Uterus (tissue), 4 donors: ENCODE data around the gene NEMP2. TPM values are rescaled to one million over a fixed set of nuclear protein-coding genes. Genes with fewer than 3 reads are reported as not detected.
"Not testable (repeated sequence)": the region's sequence is repeated elsewhere in the genome, so short reads cannot be mapped to it uniquely, and the experiment has no call there.

Source experiments
- DNase-seq, 2 donors: peaks; one replicate each; pipeline ENCODE4 v3.0.0-alpha.2; 2019 to 2020
- H3K27ac ChIP-seq, 2 donors: fragments of 200-600 bp; sonication (generic); 1 replicate in 1 of 2; 2 replicates in 1 of 2; pipeline ENCODE4 v1.5.1; 2016 to 2018
- H3K27me3 ChIP-seq, 2 donors: fragments of 200-600 bp; sonication (generic); one replicate each; pipeline ENCODE4 v1.5.1; 2018 to 2019; ENCODE audit warnings: control low read depth in 1 of 2
- H3K36me3 ChIP-seq, 2 donors: fragments of 200-600 bp; sonication (generic); one replicate each; pipeline ENCODE4 v1.5.1; 2019; ENCODE audit warnings: control low read depth in 1 of 2
- H3K4me1 ChIP-seq, 2 donors: fragments of 200-600 bp; sonication (generic); one replicate each; pipeline ENCODE4 v1.5.1; 2018 to 2019; ENCODE audit warnings: control low read depth in 1 of 2
- H3K4me3 ChIP-seq, 2 donors: fragments of 200-600 bp; sonication (generic); 1 replicate in 1 of 2; 2 replicates in 1 of 2; pipeline ENCODE4 v1.5.1; 2018 to 2019; ENCODE audit warnings: mild to moderate bottlenecking in 1 of 2
- H3K9me3 ChIP-seq, 2 donors: fragments of 200-600 bp; sonication (generic); one replicate each; pipeline ENCODE4 v1.5.1; 2019; ENCODE audit warnings: control low read depth in 1 of 2
- POLR2A ChIP-seq, 2 donors: fragments of 450-650 bp; IDR thresholded peaks; one replicate each; pipeline ENCODE4 v1.6.1; 2016; ENCODE audit warnings: antibody characterized with exemption in 2 of 2, mild to moderate bottlenecking in 1 of 2, moderate library complexity in 1 of 2
- intact Hi-C: fragments of 100-400 bp; cut with DNase I; formaldehyde crosslinking; loops from one replicate; pipeline ENCODE4 v1.15.1; 2023; ENCODE audit warnings: low total_unique reads
- total RNA-seq, 4 donors: library from RNA; depleted of rRNA in 3 of 4; stranded (reverse); fragments of >200 nt in 3 of 4; gene quantifications; one replicate each; pipeline versions ENCODE4 v1.1.0 to v1.2.4, GENCODE V29; 2014 to 2023
- TF ChIP-seq, protein P1 (sequence below), 4 experiments: fragments of 200-600 bp in 2 of 4; fragments of 450-650 bp in 2 of 4; sonication (generic) in 2 of 4; IDR thresholded peaks; one replicate each; pipeline ENCODE4 v1.5.1; 2016 to 2019; ENCODE audit warnings: antibody characterized with exemption in 4 of 4, mild to moderate bottlenecking in 2 of 4, moderate library complexity in 1 of 4
- donor health status: DM: yes; HTN: yes; CAD: no.

NEMP2 gene
- total RNA-seq, 4 donors from 2014 or later = 2.0 to 16.5 (median 5.7) TPM

DNA sequence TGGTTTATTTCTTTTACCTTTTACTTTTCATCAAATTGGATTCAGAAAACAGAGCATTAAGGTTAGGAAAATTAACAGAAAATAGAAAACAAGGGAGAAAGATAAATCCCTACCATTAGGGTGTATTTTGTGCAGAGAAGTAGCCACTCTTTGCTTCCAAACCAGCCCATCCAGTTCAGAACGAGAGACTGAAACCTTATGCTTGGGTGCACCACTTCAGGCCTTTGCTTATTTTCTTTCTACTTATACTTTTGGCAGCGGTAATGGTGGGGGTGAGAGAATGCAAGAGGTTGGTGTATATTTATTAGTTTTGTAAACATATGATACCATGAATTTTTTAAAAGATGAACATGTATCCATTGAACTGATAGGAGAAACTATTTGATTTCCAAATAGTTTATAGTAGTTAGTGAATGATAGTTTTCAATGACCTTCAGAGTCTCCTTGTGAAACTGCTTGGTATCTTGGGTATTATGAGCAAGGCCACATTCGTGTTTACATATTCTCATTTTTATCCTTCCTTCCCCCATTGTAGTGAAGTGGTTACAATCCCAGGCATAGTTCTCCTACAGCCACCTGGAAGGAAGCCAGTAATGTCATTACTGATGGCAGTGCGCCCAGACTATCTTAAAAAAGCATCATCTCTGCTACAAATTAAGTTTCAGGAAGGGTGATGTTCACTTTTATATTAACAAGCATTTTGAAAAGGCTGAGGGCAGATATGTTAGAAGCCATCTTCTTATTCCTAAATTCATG, 65.5 kb downstream of the NEMP2 start:
- TF ChIP-seq POLR2A (IDR thresholded peaks at IDR 0.05) = no peak
- TF ChIP-seq, protein P1, sequence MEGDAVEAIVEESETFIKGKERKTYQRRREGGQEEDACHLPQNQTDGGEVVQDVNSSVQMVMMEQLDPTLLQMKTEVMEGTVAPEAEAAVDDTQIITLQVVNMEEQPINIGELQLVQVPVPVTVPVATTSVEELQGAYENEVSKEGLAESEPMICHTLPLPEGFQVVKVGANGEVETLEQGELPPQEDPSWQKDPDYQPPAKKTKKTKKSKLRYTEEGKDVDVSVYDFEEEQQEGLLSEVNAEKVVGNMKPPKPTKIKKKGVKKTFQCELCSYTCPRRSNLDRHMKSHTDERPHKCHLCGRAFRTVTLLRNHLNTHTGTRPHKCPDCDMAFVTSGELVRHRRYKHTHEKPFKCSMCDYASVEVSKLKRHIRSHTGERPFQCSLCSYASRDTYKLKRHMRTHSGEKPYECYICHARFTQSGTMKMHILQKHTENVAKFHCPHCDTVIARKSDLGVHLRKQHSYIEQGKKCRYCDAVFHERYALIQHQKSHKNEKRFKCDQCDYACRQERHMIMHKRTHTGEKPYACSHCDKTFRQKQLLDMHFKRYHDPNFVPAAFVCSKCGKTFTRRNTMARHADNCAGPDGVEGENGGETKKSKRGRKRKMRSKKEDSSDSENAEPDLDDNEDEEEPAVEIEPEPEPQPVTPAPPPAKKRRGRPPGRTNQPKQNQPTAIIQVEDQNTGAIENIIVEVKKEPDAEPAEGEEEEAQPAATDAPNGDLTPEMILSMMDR (IDR thresholded peaks at IDR 0.05) = no peak
- no peaks in the 10 kb centered on the region for H3K36me3 ChIP-seq
- peaks cover 16% of the 10 kb centered on the region in 2 donors for H3K4me1 ChIP-seq

DNA sequence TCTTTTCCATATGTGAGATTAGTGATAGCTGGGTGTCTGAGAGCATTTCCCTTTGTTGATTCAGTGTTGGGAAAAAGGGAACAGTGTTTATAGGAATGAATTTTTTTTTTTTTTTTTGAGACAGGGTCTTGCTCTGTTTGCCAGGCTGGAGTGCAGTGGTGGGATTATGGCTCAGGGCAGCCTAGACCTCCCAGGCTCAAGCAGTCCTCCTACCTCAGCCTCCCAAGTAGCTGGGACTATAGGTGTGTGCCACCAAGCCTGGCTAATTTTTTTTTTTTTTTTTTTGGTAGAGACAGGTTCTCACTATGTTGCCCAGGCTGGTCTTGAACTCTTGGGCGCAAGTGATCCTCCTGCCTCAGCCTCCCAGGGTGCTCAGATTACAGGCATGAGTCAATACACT, 66.2 kb downstream of the NEMP2 start:
- H3K9me3 ChIP-seq, H3K36me3 ChIP-seq, H3K4me3 ChIP-seq, intact Hi-C loops, H3K27me3 ChIP-seq, DNase-seq: not testable (repeated sequence)
- peak overlapping the region; percentile 74 to 79 for H3K27ac ChIP-seq
- peaks cover 16% of the 10 kb centered on the region in 2 donors for H3K4me1 ChIP-seq

More for the DNA sequence above, 65.5 kb downstream of the NEMP2 start:
- H3K27ac ChIP-seq = peak overlapping the region; percentile 74 to 79
- no peaks in the 10 kb centered on the region for H3K9me3 ChIP-seq
- intact Hi-C loops = no loop called here
- H3K4me3 ChIP-seq = no peak overlapping the region
- DNase-seq = peak; percentile 81 to 90
- H3K27me3 ChIP-seq = no peaks in the 10 kb centered on the region

DNA sequence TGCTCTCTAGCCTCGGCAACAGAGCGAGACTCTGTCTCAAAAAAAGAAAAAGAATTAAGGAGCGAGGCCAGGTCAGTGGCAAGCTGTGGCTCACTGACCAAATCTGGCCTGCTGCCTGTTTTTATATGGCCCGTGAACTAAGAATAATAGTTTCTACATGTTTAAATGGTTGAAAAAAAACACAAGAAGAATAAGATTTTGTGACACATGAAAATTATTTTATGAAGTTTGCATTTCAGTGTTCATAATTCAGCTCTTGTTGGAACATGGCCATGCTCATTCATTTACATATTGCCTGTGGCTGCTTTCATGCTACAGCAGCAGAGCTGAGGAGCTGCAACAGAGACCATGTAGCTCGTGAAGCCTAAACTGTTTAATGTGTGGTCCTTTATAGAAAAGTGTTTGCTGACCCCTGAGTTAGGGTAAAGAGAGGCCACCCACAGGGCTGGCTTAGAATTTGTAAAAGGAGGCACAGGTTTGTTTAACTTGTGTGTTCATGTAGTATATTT, 66.9 kb downstream of the NEMP2 start:
- Histone ChIP-seq H3K4me3 (no peak overlapping the region), H3K27me3 (no peaks in the 10 kb centered on the region), H3K27ac (peak overlapping the region; percentile 74 to 79), H3K9me3 (no peaks in the 10 kb centered on the region), H3K36me3 (no peaks in the 10 kb centered on the region), H3K4me1 (peaks cover 16% of the 10 kb centered on the region in 2 donors)
- peak; percentile 31 to 46 for DNase-seq
- no peak for TF ChIP-seq POLR2A (IDR thresholded peaks at IDR 0.05)
- TF ChIP-seq, protein P1 (IDR thresholded peaks at IDR 0.05) = no peak
- intact Hi-C loops = no loop called here

DNA sequence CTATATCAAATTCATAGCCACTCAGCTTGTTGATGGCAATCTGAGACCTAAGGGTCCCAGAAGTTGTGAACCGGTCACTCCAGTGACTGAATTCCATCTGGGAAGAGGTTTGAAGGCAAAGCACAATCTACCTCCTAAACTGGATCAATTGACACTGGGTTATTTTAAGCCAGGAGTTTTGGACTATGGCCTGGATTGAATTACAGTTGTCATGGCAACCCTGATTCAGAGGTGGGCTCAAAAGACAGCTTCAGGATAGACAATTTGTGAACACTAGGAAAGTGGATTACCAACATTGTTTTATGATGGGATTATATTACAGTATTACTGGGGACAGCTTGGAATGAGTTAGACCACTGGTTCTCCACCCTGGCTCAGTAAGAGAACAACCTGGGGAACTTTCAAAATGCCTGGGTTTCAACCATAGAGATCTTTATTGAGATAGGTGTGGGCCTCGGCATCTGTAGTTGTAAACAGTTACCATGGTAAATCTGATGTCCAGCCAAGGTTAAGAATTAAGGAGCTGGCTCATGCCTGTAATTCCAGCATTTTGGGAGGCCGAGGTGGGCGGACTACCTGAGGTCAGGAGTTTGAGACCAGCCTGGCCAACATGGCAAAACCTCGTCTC, 67.6 kb downstream of the NEMP2 start:
- intact Hi-C loops = no loop called here
- TF ChIP-seq, protein P1 (IDR thresholded peaks at IDR 0.05) = no peak
- no peak for TF ChIP-seq POLR2A (IDR thresholded peaks at IDR 0.05)
- peaks cover 16% of the 10 kb centered on the region in 2 donors for H3K4me1 ChIP-seq
- no peaks in the 10 kb centered on the region for H3K27me3 ChIP-seq
- H3K9me3 ChIP-seq = no peaks in the 10 kb centered on the region
- DNase-seq = no peak
- no peaks in the 10 kb centered on the region for H3K36me3 ChIP-seq
- peak overlapping the region; percentile 74 to 79 for H3K27ac ChIP-seq
- H3K4me3 ChIP-seq = no peak overlapping the region

DNA sequence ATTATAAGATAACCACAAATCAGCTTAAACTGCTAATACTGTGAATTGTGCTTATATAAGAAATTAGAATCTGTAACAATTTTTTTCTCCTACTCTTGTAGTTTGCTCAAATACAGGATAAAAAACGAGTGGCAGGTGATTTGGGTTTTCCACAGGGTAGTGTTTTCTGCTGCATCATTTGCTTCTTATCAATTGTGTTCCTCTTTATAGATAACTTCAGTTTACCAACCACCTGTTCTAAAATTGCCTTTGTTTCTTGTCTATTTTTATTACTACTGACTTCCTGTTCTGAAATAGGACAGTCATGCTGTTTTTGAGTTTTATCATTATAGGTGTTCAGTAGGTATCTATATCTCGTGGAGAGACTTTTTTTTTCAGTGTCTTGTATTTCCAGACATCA, 69.5 kb downstream of the NEMP2 start:
- Histone ChIP-seq H3K27me3 (no peaks in the 10 kb centered on the region), H3K4me3 (no peak overlapping the region), H3K36me3 (no peaks in the 10 kb centered on the region), H3K9me3 (no peaks in the 10 kb centered on the region), H3K27ac (no peak overlapping the region), H3K4me1 (peaks cover 16% of the 10 kb centered on the region in 2 donors)
- intact Hi-C loops = no loop called here
- DNase-seq = no peak
- no peak for TF ChIP-seq POLR2A (IDR thresholded peaks at IDR 0.05)
- TF ChIP-seq, protein P1 (IDR thresholded peaks at IDR 0.05) = no peak
